Neural cell (in vitro differentiated cells): ENCODE measurements around the gene UTP3. TPM values are rescaled to one million over a fixed set of nuclear protein-coding genes. Genes with fewer than 3 reads are reported as not detected.

ENCODE experiments used
- H2AFZ ChIP-seq: fragments of 200-600, 300-800 bp; sonication (generic), shearing (Covaris generic); 2 replicates; pipeline ENCODE4 v1.6.0; 2014; ENCODE audit warnings: low read depth, mild to moderate bottlenecking, antibody characterized with exemption, low read length, moderate library complexity
- H3F3A ChIP-seq: fragments of 200-600 bp; shearing (Covaris generic); 2 replicates; pipeline ENCODE4 v1.6.1; 2016; ENCODE audit warnings: mild to moderate bottlenecking, moderate library complexity, mixed read lengths, antibody characterized with exemption, low read length; ENCODE audit not compliant: insufficient read depth, poor library complexity, severe bottlenecking
- H3K27ac ChIP-seq: fragments of 200-600, 300-800 bp; sonication (generic), shearing (Covaris generic); 2 replicates; pipeline ENCODE4 v1.5.1; 2014; ENCODE audit warnings: mild to moderate bottlenecking, low read length, moderate library complexity
- H3K27me3 ChIP-seq: fragments of 300-800, 200-600 bp; sonication (generic), shearing (Covaris generic); 2 replicates; pipeline ENCODE4 v1.6.0; 2014; ENCODE audit warnings: mild to moderate bottlenecking, low read depth, low read length, moderate library complexity; ENCODE audit not compliant: insufficient read depth
- H3K36me3 ChIP-seq: fragments of 300-800, 200-600 bp; sonication (generic), shearing (Covaris generic); 2 replicates; pipeline ENCODE4 v1.5.1; 2014; ENCODE audit warnings: mild to moderate bottlenecking, antibody characterized with exemption, low read length, moderate library complexity; ENCODE audit not compliant: insufficient read depth
- H3K4me2 ChIP-seq: fragments of 300-800, 200-600 bp; sonication (generic), shearing (Covaris generic); 2 replicates; pipeline ENCODE4 v1.6.0; 2014; ENCODE audit warnings: mild to moderate bottlenecking, low read length
- H3K4me3 ChIP-seq: fragments of 300-800, 200-600 bp; sonication (generic), shearing (Covaris generic); 2 replicates; pipeline ENCODE4 v1.5.1; 2014; ENCODE audit warnings: mild to moderate bottlenecking, low read length, moderate library complexity
- H3K79me2 ChIP-seq: fragments of 200-600 bp; shearing (Covaris generic); replicated peaks from 2 replicates; pipeline ENCODE4 v1.6.0; 2014; ENCODE audit warnings: mild to moderate bottlenecking, low read length, moderate library complexity; ENCODE audit not compliant: insufficient read depth
- H3K9ac ChIP-seq: fragments of 300-800, 200-600 bp; sonication (generic), shearing (Covaris generic); 2 replicates; pipeline ENCODE4 v1.6.1; 2016; ENCODE audit warnings: mild to moderate bottlenecking, low read length, mixed read lengths
- H3K9me2 ChIP-seq: fragments of 200-600 bp; shearing (Covaris generic); 2 replicates; pipeline ENCODE4 v1.6.1; 2016; ENCODE audit warnings: mild to moderate bottlenecking, low read length, mixed read lengths; ENCODE audit not compliant: insufficient read depth
- H3K9me3 ChIP-seq: fragments of 200-600, 300-800 bp; sonication (generic), shearing (Covaris generic); 2 replicates; pipeline ENCODE4 v1.6.1; 2016; ENCODE audit warnings: mild to moderate bottlenecking, mixed run types, low read length, moderate library complexity, mixed read lengths
- H4K20me1 ChIP-seq: fragments of 200-600 bp; shearing (Covaris generic); 2 replicates; pipeline ENCODE4 v1.6.1; 2016; ENCODE audit warnings: mild to moderate bottlenecking, mixed run types; ENCODE audit not compliant: insufficient read depth
- CTCF ChIP-seq: fragments of 450-650 bp; IDR thresholded peaks from 2 replicates; pipeline ENCODE4 v1.5.1; 2014; ENCODE audit warnings: antibody characterized with exemption, mild to moderate bottlenecking, moderate library complexity; ENCODE audit not compliant: poor library complexity, severe bottlenecking
- EP300 ChIP-seq: fragments of 450-650 bp; conservative IDR thresholded peaks from 2 replicates; pipeline ENCODE4 v1.6.1; 2014; ENCODE audit warnings: antibody characterized with exemption, mild to moderate bottlenecking, moderate library complexity; ENCODE audit not compliant: poor library complexity, severe bottlenecking
- EZH2 ChIP-seq: fragments of 200-600, 300-800 bp; shearing (Covaris generic), sonication (generic); IDR thresholded peaks from 2 replicates; pipeline ENCODE4 v1.6.1; 2014; ENCODE audit warnings: antibody characterized with exemption, low read length, borderline replicate concordance, mild to moderate bottlenecking; ENCODE audit not compliant: insufficient read depth, poor library complexity, severe bottlenecking
- MXI1 ChIP-seq: fragments of 450-650 bp; conservative IDR thresholded peaks from 2 replicates; pipeline ENCODE4 v1.6.1; 2014; ENCODE audit warnings: antibody characterized with exemption, mild to moderate bottlenecking; ENCODE audit not compliant: poor library complexity, severe bottlenecking
- POLR2AphosphoS5 ChIP-seq: IDR thresholded peaks from 2 replicates; pipeline ENCODE4 v1.6.1; 2012
- RAD21 ChIP-seq: fragments of 450-650 bp; conservative IDR thresholded peaks from 2 replicates; pipeline ENCODE4 v1.6.1; 2014; ENCODE audit warnings: antibody characterized with exemption, mild to moderate bottlenecking, moderate library complexity
- REST ChIP-seq: IDR thresholded peaks from 2 replicates; pipeline ENCODE4 v1.6.1; 2012; ENCODE audit warnings: borderline replicate concordance
- SMC3 ChIP-seq: fragments of 450-650 bp; conservative IDR thresholded peaks from 2 replicates; pipeline ENCODE4 v1.6.1; 2014; ENCODE audit warnings: antibody characterized with exemption, mild to moderate bottlenecking, moderate library complexity; ENCODE audit not compliant: poor library complexity
- TAF1 ChIP-seq: IDR thresholded peaks from 2 replicates; pipeline ENCODE4 v1.6.1; 2012; ENCODE audit warnings: low read depth
- polyA plus RNA-seq: library from polyadenylated mRNA; depleted of rRNA; stranded (reverse); fragments of >200 nt; gene quantifications from 2 replicates; pipeline ENCODE4 v1.2.3, GENCODE V29; 2014

The UTP3 gene
- polyA plus RNA-seq, 1 donor from 2014 or later: 11.3 TPM

- no peaks in the 10 kb centered on the region for H3K36me3 ChIP-seq
- TF ChIP-seq EZH2 (no peak), SMC3 (no peak), REST (no peak), RAD21 (no peak), TAF1 (no peak), POLR2AphosphoS5 (no peak), MXI1 (no peak), CTCF (no peak), EP300 (no peak)
- H3K27me3 ChIP-seq: no peaks in the 10 kb centered on the region
- no peak overlapping the region for H3K9ac ChIP-seq
- no peaks in the 10 kb centered on the region for H3K79me2 ChIP-seq
- H3K4me3 ChIP-seq: no peak overlapping the region
- no peaks in the 10 kb centered on the region for H4K20me1 ChIP-seq
- no peak overlapping the region for H2AFZ ChIP-seq
- H3K9me2 ChIP-seq: no peaks in the 10 kb centered on the region
- no peaks in the 10 kb centered on the region for H3F3A ChIP-seq
- H3K9me3 ChIP-seq: no peaks in the 10 kb centered on the region
- H3K27ac ChIP-seq: no peak overlapping the region
- no peak overlapping the region for H3K4me2 ChIP-seq
These were observed 14.1 kb upstream of the UTP3 start for GRCh38 chr4:70674191-70674590.

- no peak overlapping the region for H3K4me3 ChIP-seq
- no peaks in the 10 kb centered on the region for H4K20me1 ChIP-seq
- no peak overlapping the region for H3K27ac ChIP-seq
- no peak overlapping the region for H3K4me2 ChIP-seq
- H3K79me2 ChIP-seq: no peaks in the 10 kb centered on the region
- TF ChIP-seq CTCF (no peak), EP300 (no peak), RAD21 (no peak), POLR2AphosphoS5 (no peak), REST (no peak), MXI1 (no peak), EZH2 (no peak), TAF1 (no peak)
- no peaks in the 10 kb centered on the region for H3K27me3 ChIP-seq
- H3F3A ChIP-seq: no peaks in the 10 kb centered on the region
- no peak overlapping the region for H2AFZ ChIP-seq
- no peak overlapping the region for H3K9ac ChIP-seq
- H3K9me2 ChIP-seq: no peaks in the 10 kb centered on the region
- no peaks in the 10 kb centered on the region for H3K9me3 ChIP-seq
- H3K36me3 ChIP-seq: no peaks in the 10 kb centered on the region
These were observed 13.6 kb upstream of the UTP3 start for GRCh38 chr4:70674731-70675130.
